Medulla oblongata (tissue), 1 donor: ENCODE measurements around the gene TSPAN18.
A peak's percentile ranks its signal among the peaks of the same experiment; 100 is the strongest.

ENCODE experiments used
- DNase-seq: peaks from one replicate; pipeline ENCODE4 v3.0.0-alpha.2; 2015; ENCODE audit errors: extremely low spot score

TSPAN18 gene

DNA sequence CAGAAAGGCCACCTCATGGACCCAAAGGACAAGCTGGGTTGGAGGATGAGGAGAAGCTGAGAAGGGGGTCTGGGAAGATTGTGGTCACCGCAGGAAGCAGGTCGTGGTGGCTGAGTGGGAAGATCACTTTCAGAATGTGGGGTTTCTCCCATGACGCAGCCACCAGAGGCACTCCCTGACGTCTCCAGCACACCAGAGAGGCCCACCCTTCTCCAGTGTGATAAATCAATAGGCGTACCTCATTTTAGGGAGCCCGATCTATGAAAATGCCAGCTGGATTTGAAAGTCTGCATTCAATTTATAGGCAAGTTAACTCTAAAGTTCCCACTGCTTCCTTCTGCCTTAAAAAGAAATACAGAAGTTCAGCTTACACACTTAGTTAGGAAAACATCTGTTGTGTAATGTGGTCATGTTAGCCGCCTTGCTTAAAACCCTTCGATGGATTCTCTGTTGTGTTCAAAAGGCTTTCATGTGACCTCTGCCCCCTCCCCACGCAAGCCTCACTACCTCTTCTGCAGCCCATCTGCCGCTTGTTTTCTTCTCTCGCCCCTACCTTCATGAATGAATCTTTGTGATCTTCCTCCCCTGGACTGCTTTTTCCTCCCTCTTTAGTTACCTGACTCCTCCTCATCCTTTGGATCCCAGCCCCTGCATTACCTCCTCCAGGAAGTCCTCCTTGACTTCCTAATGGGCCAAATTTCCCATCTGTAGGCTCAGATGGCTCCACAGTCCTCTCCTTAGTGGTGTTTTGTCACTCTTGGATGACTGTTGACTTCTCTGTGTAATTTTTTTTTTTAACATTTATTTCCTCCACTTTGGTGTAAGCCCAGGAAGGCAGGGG, 10.7 kb downstream of the TSPAN18 start:
- DNase-seq: no peak

DNA sequence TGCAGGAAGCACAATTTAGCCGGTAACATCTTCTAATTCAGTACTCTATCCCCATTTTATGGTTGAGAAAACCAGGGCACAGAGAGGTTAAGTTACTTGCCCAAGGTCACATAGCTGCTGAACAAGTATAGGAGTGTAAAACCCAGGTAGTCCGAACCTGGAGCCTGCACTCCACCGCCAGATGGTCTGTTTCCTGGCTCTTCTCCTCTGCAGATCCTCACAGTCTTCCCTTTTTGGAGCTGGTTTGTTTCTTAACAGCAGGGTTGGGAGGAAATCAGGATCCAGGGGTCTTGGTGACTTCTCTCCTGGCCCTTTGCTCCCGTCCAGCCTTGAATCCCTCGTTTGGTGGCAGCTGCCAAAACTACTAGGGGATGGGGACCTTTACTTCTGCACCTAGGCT, 12.0 kb downstream of the TSPAN18 start:
- no peak for DNase-seq

DNA sequence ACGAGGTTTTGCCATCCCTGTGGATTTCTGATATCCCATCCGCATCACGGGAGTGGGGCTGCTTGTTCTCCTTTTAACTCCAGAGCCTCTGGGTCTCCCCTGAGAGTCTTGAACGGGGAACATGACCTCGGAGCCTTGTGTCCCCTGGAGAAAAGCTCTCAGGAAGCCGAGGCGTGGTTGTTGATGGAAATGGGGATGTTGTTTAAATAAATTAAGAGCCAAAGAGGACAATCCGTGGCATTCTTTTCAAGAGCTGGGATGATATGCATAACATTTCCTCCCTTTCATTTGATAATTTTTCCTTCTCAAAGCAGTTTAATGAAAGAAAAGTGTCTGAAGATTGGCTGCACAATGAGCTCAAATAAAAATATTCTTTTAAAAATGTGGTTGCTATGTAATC, 14.2 kb downstream of the TSPAN18 start:
- no peak for DNase-seq

DNA sequence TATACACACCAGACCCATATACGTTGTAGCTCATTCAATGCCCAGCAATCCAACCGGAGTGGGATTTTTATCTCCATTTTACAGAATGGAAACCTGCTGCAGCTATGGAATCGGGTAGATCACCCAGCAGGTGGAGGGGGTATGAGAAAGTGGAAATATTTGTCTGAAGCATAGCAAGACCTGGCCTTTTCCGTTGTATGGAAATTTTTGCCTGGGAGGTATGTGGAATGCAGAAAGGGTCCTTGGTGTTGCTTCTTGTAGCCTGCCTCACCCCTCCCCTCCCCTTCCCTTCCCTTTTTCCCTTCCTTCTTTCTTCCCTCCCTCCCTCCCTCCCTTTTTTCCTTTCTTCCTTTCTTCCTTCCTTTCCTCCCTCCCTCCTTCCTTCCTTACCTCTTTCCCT, 15.2 kb downstream of the TSPAN18 start:
- no peak for DNase-seq

DNA sequence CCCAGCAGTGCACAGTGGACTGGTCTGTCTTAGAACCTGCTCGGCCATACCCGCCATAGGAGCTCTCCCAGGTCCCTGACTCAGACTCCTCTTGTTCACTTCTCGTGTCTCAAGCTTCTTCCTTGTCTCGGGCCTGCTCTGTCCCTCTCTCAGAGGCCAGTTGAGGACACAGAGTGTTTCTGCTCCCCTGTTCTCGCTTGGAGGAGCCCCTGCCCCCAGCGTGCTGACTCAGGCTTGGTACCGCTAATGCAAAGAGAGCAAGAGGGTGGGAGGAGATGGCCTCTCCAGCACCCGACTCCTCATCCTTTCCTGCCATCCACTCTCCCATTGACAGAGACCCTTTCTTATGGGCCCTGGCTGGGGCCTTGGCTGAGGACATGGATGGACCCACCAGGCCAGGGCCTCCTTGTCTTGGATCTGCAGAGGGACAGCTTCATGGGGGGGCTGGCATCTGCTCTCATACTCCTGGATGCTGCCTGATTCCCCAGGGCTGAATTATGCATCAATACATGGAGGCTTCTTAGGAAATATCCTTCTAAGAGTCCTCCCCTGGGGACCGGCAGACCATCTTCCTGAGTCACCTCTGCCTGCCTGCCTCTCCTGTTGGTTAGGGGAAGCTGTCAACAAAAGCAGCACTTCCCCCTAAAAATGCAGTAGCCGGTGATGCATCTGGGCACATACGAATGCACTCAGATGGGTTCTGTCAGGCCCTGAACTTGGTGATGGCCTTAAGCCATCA, 15.9 kb downstream of the TSPAN18 start:
- DNase-seq: no peak

DNA sequence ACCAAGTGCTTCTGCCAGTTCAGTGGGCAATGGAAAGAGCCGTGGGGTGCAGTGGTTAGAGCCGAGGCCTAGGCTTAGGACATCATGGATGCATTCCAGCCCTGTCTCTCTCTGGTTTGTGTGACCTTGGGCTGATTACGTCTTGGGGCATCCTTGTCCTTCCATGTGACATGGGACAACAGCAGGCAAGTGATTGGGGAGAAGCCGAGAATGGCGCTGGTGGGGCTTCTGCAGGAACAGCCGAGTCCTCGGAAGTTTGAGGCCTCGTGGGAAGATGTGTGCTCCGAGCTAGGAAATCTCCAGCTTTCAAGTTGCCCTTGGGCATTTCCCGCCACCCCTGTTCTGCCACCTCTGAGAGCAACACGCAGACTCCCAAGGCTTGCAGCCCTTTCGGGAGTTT, 16.6 kb downstream of the TSPAN18 start:
- DNase-seq: no peak

DNA sequence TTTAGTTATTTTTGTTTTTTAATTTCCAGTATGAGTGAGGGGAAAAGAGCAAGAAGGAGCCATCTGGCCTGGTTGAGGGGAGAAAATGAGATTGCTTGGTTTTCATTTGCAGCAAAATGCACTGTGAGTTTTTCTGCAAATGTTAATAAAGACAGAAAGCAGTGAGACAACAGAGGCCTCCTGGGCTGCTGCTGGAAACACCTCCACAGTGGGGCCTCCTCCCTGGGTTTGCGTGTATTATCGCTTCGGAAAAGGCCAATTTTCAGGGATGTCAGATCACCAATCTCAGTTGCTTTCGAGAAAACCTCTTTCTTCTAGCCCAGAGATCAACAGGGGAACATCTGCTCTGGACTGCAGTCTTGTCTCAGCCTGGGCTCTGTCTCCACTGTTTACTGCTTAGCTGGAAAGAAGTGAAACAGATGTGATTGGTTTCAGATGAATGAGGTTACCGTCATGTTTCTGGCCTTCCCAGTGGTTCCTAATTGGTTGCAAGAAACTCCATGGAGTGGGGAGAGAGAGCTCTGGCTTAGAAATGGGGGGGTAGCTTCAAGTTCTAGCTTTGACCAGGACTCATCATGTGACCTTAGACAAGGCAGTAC, 17.3 kb downstream of the TSPAN18 start:
- DNase-seq: no peak

DNA sequence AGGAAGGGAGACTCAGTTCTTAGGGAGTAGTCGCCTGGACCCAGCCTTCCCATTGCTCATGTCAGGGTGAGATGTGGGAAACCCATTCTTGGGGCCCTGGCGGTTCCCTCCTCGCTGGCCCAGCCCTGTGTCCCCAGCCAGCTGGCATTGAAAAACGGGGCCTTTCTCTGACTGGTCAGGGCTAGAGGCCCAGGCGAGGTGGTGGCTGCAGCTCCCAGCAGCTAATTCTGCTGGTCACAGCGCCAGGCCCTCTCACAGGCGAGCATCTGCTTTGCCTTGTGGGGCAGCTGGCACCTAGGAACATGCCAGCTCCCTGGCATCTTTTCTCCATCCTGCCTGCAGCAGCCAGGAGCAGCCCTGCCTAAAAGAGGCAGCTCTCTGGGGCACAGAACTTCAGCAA, 20.1 kb downstream of the TSPAN18 start:
- DNase-seq: peak; percentile 74

DNA sequence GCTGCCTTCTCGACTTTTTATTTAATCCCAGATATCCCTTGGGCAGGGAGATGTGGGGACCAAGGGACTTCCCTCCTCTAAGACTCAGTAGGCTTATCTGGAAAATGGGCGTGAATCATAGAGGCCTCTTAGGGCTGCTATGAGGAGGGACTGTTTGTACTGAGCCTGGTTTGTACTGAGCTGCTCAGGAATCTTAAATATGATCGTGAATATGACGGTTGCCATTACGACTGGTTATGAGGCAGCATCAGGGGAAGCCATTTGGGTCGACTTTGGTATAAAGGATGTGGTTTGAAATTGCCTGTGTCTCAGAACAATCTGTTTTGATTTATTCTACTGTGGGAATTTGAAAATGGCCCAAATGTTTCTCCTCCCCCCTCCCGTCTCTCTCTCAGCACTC, 20.6 kb downstream of the TSPAN18 start:
- DNase-seq: no peak

DNA sequence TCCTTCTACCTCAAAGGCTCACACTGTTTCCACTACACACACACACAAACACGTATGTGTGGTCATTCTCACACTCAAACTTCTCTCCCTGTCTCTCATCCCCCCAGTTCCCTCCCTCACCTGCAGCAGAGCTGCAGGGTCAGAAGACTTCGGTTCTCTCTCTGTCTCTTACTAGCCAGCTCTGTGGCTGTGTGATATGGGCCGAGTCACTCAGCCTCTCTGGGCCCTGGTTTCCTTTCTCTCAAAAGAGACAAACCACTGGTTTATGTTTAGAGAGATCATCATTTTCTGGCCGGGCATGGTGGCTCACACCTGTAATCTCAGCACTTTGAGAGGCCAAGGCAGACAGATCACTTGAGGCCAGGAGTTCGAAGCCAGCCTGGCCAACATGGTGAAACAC, 21.1 kb downstream of the TSPAN18 start:
- DNase-seq: no peak

DNA sequence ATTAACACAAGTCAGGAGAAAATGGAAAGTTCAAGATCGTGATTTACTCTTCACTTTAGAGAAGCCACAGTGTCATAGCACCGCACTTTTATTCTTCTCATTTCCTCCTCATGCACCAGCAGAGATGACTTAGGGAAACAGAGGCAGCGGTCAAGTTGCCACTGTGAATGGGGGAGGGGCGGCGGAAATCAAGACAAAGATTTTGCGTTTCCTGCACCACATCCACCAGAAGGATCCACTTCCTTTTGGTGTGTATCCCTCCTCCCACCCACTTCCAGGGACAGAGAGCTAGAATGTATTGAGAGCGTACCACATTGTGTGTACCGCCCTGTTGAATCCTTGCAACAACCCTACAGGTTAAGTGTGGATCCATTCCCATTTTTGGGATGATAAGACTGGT, 21.8 kb downstream of the TSPAN18 start:
- no peak for DNase-seq

DNA sequence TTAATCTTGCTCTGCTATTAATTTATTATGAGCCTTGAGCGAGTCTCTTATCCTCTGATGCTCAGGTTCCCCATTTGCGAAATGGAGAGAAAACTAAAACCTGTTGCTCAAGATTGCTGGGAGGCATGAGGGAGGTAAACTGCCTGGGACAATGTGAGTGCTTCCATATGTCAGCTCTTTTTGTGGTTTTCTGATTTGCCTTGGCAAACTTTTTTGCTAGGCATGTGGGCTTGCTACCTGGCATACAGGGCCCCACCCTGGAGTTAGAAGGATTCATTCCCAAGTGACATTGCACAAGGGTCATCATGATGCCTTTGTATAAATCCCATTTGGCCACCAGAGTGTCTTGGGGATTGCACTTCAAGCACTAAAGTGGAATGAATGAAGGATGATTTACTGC, 22.4 kb downstream of the TSPAN18 start:
- no peak for DNase-seq

DNA sequence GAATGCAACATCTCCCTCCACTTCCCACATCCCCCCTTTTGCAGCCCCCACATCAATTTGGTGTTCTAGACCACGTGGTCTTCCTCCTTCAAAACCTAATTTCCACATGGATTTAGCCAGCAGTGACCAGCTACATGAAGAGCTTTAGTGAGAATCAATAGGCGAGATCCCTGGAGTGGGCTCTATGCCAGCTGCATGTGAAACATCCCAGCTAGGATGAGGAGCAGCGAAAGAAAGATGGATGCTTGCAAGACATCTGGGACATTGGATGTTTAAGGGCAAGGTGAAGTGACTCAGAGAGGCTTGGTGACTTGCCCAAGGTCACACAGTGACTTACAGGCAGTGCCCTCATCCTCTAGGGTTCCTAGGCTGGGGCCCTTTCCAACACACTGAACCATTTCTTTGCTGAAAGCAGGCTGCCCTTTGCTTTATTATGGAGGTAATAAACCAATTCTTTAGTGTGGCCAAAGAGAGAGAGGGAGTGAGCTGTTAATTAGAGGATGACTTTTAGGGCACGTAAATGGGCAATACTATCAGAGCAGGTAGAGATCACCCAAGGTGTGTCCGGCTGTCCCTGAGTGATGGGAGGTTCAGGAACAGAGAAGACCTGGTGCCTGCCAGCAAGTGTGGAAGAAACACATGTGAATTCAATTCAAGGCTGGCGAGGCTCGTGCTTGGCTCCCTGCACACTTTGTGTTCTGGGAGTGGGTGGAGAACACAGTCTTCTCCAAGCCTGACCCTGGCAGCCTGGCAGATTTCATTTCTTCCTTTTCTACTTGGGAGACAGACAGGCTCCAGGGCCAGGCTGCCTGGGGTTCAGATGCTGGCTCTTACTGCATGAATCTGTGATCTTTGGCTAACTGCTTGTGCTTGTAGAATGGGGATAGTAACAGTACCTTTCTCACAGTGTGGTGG, 24.0 kb downstream of the TSPAN18 start:
- no peak for DNase-seq

DNA sequence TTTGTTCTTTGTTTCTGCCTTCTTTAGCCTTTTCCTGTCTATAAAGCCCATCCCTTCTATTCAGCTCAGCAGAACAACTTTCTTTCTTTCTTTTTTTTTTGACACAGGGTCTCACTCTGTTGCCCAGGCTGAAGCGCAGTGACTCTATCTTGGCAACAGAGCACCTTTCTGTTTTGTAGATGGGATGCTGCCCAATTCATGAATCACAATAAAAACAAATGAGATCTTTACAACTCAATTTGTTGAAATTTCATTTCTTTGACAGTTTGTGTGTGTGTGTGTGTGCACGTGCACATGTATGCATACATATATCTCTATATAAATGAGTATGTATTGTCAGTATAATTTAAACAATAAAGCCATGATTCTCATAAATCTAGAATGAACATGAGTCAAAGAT, 25.5 kb downstream of the TSPAN18 start:
- DNase-seq: no peak

DNA sequence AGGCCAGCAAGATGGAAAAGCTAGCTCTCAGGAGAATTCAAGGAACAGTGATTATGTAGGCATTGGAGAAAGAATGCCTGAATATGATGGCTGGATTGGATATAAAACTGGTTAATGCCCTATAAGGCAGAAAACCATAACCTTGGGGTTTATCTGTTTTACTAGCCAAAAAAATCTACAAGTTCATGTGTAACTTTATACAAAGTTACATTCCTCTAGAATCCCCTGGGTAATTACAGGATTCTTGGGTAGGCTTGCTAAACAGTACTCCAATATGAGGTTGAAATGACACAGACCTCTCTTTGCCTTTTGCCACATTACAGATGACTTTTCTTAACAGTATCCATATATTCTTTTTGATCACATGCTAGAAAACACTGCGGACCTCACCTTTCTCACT, 26.0 kb downstream of the TSPAN18 start:
- DNase-seq: no peak

DNA sequence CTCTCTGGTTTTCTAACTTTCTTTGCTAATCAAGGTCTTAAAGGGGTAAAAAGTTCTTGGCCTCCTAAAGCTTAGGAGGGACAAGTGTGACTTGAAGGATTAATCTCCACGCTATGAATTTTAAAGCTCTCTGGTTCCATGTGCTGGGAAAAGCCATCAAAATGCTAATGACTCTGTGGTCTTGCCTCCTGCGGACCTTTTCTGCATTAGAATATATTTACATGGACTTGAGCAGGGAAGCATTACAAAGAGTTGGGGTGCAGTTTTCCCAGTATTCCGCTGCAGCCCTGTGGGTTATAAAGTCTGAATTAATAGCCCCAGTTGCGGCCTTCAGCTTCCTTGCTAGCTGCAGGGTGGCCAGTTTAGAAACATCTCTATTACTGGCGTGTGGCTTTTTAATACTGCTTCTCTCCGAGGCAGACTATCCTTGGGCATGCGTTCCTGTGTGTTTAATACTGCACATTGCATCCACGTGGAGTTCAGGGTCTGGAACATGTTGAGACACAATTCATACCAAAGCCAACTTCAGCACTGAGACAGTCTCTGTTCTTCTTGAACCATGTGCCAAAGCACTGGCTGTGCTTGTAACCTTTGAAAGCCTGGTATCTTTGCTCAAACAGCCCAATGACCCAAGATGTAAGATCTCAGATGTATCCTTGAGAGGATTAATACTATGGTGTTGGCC, 27.3 kb downstream of the TSPAN18 start:
- DNase-seq: no peak

DNA sequence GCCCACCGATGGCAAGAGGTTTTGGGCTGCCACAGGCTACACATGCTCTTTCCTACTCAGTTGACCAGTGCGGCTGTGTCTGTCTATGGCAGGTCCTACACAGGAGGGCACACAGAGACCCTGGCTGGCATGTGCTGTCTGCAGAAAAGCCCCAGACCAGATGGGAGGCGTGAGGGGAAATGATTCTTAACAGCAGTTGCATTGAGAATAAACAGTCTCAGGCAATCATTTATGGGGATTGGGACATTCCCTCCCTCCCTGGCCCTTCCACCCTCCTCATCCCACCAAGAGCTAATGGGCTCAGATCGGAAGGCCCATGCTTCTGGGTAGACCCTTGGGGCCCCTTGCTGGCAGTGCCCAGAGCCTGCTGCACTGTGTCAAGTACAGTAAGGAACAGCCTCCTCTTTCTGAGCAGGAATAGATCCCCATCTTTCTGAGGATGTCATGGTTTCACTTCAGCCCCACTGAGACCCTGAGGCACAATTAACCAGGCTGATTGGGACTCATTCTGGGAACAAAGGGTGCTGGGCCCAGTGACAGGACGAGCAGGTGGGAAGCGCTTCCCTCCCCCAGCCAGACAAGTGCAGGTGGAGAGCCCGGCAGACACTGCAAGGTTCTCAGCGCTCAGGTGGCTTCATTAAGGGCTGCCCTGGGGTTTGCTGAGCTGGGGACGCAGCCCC, 28.3 kb downstream of the TSPAN18 start:
- no peak for DNase-seq

DNA sequence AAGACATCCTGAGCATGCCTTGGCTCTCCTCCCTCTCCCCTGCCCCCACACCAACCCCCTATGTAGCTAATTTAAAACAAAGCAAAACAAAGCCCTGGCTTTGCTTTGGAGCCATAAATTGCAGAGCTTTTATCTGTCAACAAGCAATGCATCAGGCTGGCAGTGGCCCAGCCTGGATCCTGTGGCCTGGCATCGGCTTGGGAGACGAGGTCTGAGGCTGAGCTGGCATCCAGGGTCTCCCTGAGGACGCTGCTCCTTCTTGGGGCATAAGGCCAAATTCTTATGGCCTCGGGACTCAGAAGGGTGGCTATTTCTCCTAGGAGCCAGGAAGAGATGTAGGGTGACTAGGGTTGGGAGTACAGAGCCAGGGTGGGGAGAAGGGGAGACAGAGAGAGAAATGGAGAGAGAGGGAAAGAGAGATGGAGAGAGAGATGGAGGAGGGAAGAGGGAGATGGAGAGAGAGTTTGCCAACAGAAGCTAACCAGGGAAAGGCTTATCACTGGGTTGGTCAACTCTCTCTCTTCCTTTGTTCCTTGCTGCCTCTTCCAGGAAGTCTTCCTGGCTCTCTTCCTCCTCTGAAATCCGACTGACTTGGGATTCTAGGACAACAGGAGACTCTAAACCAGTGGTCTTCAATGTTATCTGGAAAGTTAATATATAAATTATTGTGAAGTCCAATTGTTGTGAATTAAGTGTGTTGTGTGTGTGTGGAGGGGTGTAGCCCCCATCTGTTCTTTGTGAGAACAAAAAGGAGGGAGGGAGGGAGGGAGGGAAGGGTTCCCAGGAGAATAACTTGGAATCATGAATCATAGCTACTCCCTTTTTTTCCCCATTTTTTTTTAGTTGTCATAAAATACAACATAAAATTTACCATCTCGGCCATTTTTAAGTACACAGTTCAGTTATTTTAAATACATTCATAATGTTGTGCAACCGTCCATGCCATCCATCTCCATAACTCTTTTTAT, 29.1 kb downstream of the TSPAN18 start:
- DNase-seq: no peak

DNA sequence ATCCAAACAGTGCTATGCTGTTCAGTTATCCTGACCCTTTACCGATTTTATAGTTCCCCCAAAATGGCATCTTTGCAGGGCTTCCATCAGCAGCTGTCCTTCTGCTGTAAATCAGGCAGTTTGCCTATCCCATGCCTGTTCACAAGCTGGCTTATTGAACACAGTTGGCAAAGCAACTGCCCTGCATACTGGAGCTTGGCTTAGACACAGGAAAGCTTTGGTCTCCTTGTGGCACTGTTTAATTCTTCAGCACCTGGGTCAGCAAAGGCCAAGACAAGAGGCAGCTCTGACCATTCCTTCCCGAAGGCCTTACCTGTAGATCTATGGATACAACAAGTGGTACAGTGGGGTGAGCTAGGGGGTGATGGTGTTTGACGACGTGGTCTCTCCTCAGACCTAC, 32.2 kb downstream of the TSPAN18 start:
- DNase-seq: no peak
